MM.1S (cell line): Measurements from ENCODE around the gene ARL6.

Experiments used
- CTCF ChIP-seq: fragments of 300-600 bp; sonication (generic); IDR thresholded peaks from 2 replicates; pipeline ENCODE4 v1.5.1; 2016; ENCODE audit warnings: antibody characterized with exemption, low read length, mixed read lengths
- EZH2 ChIP-seq: fragments of 300-600 bp; sonication (generic); optimal IDR thresholded peaks from 2 replicates; pipeline ENCODE3; 2017; ENCODE audit warnings: low read depth, mild to moderate bottlenecking, antibody characterized with exemption, low read length, mixed read lengths

- TF ChIP-seq CTCF = no peak; the same call in 1 of the 2 replicates
- TF ChIP-seq EZH2 = no peak
Observed at GRCh38 chr3:97821774-97822358, 57.3 kb downstream of the ARL6 start, which contains the start of gene CRYBG3.
